PC-9 (cell line): ENCODE measurements around the gene EIF4E1B. TPM values are rescaled to one million over a fixed set of nuclear protein-coding genes. Genes with fewer than 3 reads are reported as not detected.
A peak's percentile ranks its signal among the peaks of the same experiment; 100 is the strongest.

Experiments used
- BruUV-seq: library from RNA; stranded (reverse); fragments of 400-500 nt; replicated peaks from 2 replicates; lab custom pipeline; 2021; lab: Mats Ljungman, UMichigan
- CTCF ChIA-PET: fragments of 300-600 bp; sonication (Branson Sonifier 250); formaldehyde crosslinking; loops from one replicate; lab custom pipeline; 2022; ENCODE audit warnings: antibody characterized with exemption; lab: Charles Lee
- POLR2A ChIA-PET: fragments of 300-600 bp; sonication (Branson Sonifier 250); formaldehyde crosslinking; loops from one replicate; lab custom pipeline; 2022; ENCODE audit warnings: antibody characterized with exemption; ENCODE audit not compliant: unreplicated experiment; lab: Charles Lee
- DNase-seq, 2 experiments: peaks; one replicate each; pipeline versions ENCODE4 v3.0.0 to v3.0.0-alpha.2; 2015 to 2022; ENCODE audit warnings: mixed read lengths in 1 of 2
- H2AFZ ChIP-seq: fragments of 200-600 bp; sonication (generic); 2 replicates; pipeline ENCODE4 v1.8.1; 2017; ENCODE audit warnings: antibody characterized with exemption
- H3F3A ChIP-seq: fragments of 200-600 bp; sonication (generic); 2 replicates; pipeline ENCODE4 v1.8.1; 2017; ENCODE audit warnings: antibody characterized with exemption, mild to moderate bottlenecking, low read depth; ENCODE audit not compliant: insufficient read depth
- H3K27ac ChIP-seq: fragments of 200-600 bp; sonication (generic); 2 replicates; pipeline ENCODE4 v1.6.1; 2016; ENCODE audit warnings: mixed run types
- H3K27me3 ChIP-seq: fragments of 200-600 bp; sonication (generic); 2 replicates; pipeline ENCODE4 v1.6.1; 2016; ENCODE audit warnings: low read depth, mixed run types; ENCODE audit not compliant: insufficient read depth
- H3K36me3 ChIP-seq: fragments of 200-600 bp; sonication (generic); 2 replicates; pipeline ENCODE4 v1.6.1; 2016; ENCODE audit warnings: low read depth, mixed run types
- H3K4me1 ChIP-seq: fragments of 200-600 bp; sonication (generic); replicated peaks from 2 replicates; pipeline ENCODE4 v1.6.1; 2016; ENCODE audit warnings: mixed run types; ENCODE audit not compliant: insufficient read depth
- H3K4me2 ChIP-seq: fragments of 200-600 bp; sonication (generic); 2 replicates; pipeline ENCODE4 v1.6.1; 2017; ENCODE audit warnings: mixed run types
- H3K4me3 ChIP-seq: fragments of 200-600 bp; sonication (generic); 2 replicates; pipeline ENCODE4 v1.6.1; 2016; ENCODE audit warnings: mixed run types
- H3K79me2 ChIP-seq: fragments of 200-600 bp; sonication (generic); 2 replicates; pipeline ENCODE4 v1.6.1; 2017; ENCODE audit warnings: low read depth, mixed run types
- H3K9me2 ChIP-seq: fragments of 200-600 bp; sonication (generic); 2 replicates; pipeline ENCODE4 v1.8.1; 2017; ENCODE audit warnings: mild to moderate bottlenecking; ENCODE audit not compliant: insufficient read depth
- H3K9me3 ChIP-seq: fragments of 200-600 bp; sonication (generic); 2 replicates; pipeline ENCODE4 v1.8.1; 2016; ENCODE audit warnings: low read depth; ENCODE audit not compliant: insufficient read depth
- H4K20me1 ChIP-seq: fragments of 200-600 bp; sonication (generic); 2 replicates; pipeline ENCODE4 v1.8.1; 2017; ENCODE audit not compliant: insufficient read depth
- EZH2 ChIP-seq: fragments of 200-600 bp; sonication (generic); IDR thresholded peaks from 2 replicates; pipeline ENCODE4 v1.8.0; 2017; ENCODE audit warnings: antibody characterized with exemption, low read depth
- intact Hi-C: fragments of 100-400 bp; cut with micrococcal nuclease; formaldehyde crosslinking; loops from one replicate; pipeline ENCODE4 v1.10.0; 2022; ENCODE audit not compliant: unreplicated experiment
- total RNA-seq: library from RNA; stranded (reverse); gene quantifications from 2 replicates; pipeline ENCODE4 v1.2.3, GENCODE V29; 2021
- TF ChIP-seq, protein P1 (sequence below): fragments of 200-600 bp; sonication (generic); conservative IDR thresholded peaks from 2 replicates; pipeline ENCODE4 v1.6.1; 2017; ENCODE audit warnings: mixed run types, antibody characterized with exemption, mild to moderate bottlenecking, moderate library complexity

EIF4E1B gene
- total RNA-seq, 1 experiment from 2014 or later = not detected

DNA sequence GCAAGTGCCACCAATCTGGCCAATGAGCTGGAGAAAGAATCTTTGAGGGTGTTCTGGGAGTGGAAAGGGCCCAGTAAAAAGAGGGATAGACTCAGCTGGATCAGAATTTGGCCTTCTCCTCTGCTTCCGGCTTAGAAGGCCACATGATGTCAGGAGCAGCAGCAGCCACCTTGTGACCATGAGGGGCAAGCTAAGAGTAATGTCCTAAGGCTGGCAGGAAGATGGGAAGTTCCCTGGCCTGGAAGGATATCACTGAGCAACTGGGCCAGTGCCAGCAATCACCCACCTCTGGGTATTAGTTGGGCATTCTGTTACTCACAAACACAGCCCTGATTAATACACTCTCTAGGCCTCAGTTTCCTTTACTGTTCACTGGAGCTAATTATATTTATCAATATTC lies 61.0 kb downstream of the EIF4E1B start:
- no peak for DNase-seq
- intact Hi-C loops = no loop called here
- H3F3A ChIP-seq = peaks cover 25% of the 10 kb centered on the region
- H3K9me3 ChIP-seq = no peaks in the 10 kb centered on the region
- peak overlapping the region; percentile 84 for H3K4me2 ChIP-seq
- peak overlapping the region; percentile 78; the same call in 1 of the 2 replicates for H3K27ac ChIP-seq
- ChIA-PET CTCF (no interaction called here), POLR2A (no interaction called here)
- TF ChIP-seq, protein P1, sequence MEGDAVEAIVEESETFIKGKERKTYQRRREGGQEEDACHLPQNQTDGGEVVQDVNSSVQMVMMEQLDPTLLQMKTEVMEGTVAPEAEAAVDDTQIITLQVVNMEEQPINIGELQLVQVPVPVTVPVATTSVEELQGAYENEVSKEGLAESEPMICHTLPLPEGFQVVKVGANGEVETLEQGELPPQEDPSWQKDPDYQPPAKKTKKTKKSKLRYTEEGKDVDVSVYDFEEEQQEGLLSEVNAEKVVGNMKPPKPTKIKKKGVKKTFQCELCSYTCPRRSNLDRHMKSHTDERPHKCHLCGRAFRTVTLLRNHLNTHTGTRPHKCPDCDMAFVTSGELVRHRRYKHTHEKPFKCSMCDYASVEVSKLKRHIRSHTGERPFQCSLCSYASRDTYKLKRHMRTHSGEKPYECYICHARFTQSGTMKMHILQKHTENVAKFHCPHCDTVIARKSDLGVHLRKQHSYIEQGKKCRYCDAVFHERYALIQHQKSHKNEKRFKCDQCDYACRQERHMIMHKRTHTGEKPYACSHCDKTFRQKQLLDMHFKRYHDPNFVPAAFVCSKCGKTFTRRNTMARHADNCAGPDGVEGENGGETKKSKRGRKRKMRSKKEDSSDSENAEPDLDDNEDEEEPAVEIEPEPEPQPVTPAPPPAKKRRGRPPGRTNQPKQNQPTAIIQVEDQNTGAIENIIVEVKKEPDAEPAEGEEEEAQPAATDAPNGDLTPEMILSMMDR = no peak
- no peak for TF ChIP-seq EZH2
- no peak overlapping the region for H2AFZ ChIP-seq
- peaks cover 45% of the 10 kb centered on the region for H3K4me1 ChIP-seq
- H3K4me3 ChIP-seq = no peak overlapping the region
- no peaks in the 10 kb centered on the region for H3K79me2 ChIP-seq
- no TSS peak for BruUV-seq
- no peaks in the 10 kb centered on the region for H4K20me1 ChIP-seq
- H3K36me3 ChIP-seq = no peaks in the 10 kb centered on the region
- no peaks in the 10 kb centered on the region for H3K9me2 ChIP-seq
- H3K27me3 ChIP-seq = no peaks in the 10 kb centered on the region

DNA sequence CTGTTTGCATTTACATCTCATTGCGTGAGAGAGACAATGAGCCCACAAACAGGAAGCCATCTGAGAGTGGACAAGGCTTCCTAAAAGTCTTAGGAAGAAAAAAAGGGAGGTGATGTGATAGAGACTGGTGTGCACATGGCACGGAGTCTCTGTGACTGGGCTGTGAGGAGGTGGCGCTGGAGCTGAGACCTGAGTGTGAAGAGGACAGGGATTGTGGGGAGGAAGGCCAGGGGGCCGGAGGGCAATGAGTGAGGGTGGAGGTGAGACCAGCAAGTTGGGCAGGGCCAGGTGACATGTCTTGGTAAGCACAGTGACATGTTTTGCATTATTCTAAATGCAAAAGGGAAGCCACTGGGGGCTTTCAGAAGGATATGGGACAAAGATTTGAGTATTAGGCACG lies 61.9 kb downstream of the EIF4E1B start:
- TF ChIP-seq EZH2 = no peak
- TF ChIP-seq, protein P1 = no peak
- H3K4me3 ChIP-seq = peak overlapping the region; percentile 32; the same call in 1 of the 2 replicates

DNA sequence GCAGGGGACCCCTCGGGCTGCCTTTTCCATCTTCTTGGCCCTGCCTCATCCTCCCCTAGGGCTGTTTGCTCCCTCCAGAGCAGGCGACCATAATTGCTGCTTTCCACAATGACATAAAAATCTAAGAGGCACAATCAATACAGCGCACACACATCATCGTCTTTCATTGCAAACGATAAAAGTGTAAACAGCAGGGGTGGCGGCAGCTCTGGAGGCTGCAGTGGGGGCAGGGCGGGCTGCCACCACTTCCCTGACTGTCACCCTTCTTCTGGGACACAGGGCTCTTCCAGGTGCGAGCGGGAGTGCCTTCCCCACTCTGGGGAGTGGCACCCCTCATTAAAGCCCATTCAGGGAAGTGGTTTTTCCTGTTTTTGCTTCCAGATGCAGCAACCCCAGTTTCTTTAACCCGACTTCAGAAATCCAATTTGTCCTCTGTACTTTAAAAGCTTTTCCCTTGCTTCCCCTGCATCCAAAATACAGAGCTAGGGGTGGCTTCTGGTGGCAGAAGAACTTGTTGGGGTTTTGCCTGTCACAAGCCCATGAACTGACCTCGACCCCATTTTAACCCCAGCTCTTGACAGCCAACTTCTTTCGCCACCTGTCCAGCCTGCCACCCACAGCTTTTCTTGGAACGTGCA lies 62.5 kb downstream of the EIF4E1B start:
- TF ChIP-seq, protein P1 = no peak
- TF ChIP-seq EZH2 = no peak

More for the DNA sequence above, 61.9 kb downstream of the EIF4E1B start:
- no peaks in the 10 kb centered on the region for H3K27me3 ChIP-seq
- 0 out of 2 replicates have a peak overlapping the region, but pooled peaks have one; percentile 44 for H2AFZ ChIP-seq
- peaks cover 45% of the 10 kb centered on the region for H3K4me1 ChIP-seq
- H3K36me3 ChIP-seq = no peaks in the 10 kb centered on the region
- ChIA-PET POLR2A (no interaction called here), CTCF (interaction anchor here (1.5 kb wide), 1 partner anchor 32 kb away, joined by 6 read pairs; no protein-coding TSS in a partner anchor)
- intact Hi-C loops = loop anchor here (1.0 kb wide), 1 partner anchor 130 kb away; no protein-coding TSS in a partner anchor
- no peaks in the 10 kb centered on the region for H4K20me1 ChIP-seq
- peak; percentile 67 for DNase-seq
- BruUV-seq = no TSS peak
- peaks cover 25% of the 10 kb centered on the region for H3F3A ChIP-seq
- H3K27ac ChIP-seq = peak overlapping the region; percentile 78
- no peaks in the 10 kb centered on the region for H3K79me2 ChIP-seq
- H3K9me2 ChIP-seq = no peaks in the 10 kb centered on the region
- H3K9me3 ChIP-seq = no peaks in the 10 kb centered on the region
- peak overlapping the region; percentile 84 for H3K4me2 ChIP-seq

More for the DNA sequence above, 62.5 kb downstream of the EIF4E1B start:
- H4K20me1 ChIP-seq = no peaks in the 10 kb centered on the region
- BruUV-seq = no TSS peak
- peaks cover 25% of the 10 kb centered on the region for H3F3A ChIP-seq
- H3K27me3 ChIP-seq = no peaks in the 10 kb centered on the region
- H3K4me2 ChIP-seq = peak overlapping the region; percentile 84
- ChIA-PET POLR2A (interaction anchor here (0.7 kb wide), 1 partner anchor 25 kb away, joined by 8 read pairs; no protein-coding TSS in a partner anchor), CTCF (interaction anchor here (0.6 to 1.5 kb wide), 2 partner anchors 32 to 495 kb away, joined by 6 to 8 read pairs; no protein-coding TSS in a partner anchor)
- H3K79me2 ChIP-seq = no peaks in the 10 kb centered on the region
- H3K4me1 ChIP-seq = peaks cover 45% of the 10 kb centered on the region
- DNase-seq = peak; percentile 59 to 68
- H3K36me3 ChIP-seq = no peaks in the 10 kb centered on the region
- no peaks in the 10 kb centered on the region for H3K9me2 ChIP-seq
- peak overlapping the region; percentile 32; the same call in 1 of the 2 replicates for H3K4me3 ChIP-seq
- intact Hi-C loops = loop anchor here (1.0 kb wide), 1 partner anchor 129 kb away; no protein-coding TSS in a partner anchor
- peak overlapping the region; percentile 78 for H3K27ac ChIP-seq
- H3K9me3 ChIP-seq = no peaks in the 10 kb centered on the region
- H2AFZ ChIP-seq = peak overlapping the region; percentile 44; the same call in 1 of the 2 replicates
